Fibroblast of pulmonary artery (primary cell): ENCODE results near the gene PITPNM3.

ENCODE experiments used
- DNase-seq: peaks from one replicate; pipeline ENCODE4 v3.0.0-alpha.2; 2010; ENCODE audit warnings: low read depth
- H3K4me3 ChIP-seq: replicated peaks from 2 replicates; pipeline ENCODE4 v1.5.1; 2011; ENCODE audit warnings: low read depth, mild to moderate bottlenecking, control low read depth, low read length, moderate library complexity
- TF ChIP-seq, protein P1 (sequence below): IDR thresholded peaks from 2 replicates; pipeline ENCODE4 v1.5.1; 2011; ENCODE audit warnings: mild to moderate bottlenecking, control low read depth, low read length, inconsistent platforms; ENCODE audit errors: missing control alignments

Gene PITPNM3

DNA sequence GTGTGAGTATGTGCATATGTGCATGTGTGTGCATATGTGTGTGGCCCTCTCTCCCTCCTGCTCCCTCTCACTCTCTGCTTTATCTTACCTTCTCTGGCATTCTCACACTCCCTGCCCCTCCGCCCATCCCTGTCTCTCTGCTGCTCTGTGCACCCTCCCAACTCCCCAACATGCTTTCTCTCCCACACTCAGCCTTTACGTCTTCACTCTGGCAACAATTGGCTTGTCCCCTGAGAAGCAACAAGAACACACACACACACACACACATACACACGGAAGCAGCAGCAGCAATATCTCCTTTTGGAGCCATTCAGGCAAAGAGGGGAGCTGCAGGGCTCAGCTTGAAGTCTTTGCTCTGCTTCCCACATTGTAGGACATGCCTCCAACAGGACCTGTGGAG, 27.8 kb downstream of the PITPNM3 start:
- H3K4me3 ChIP-seq, result no peak overlapping the region
- TF ChIP-seq, protein P1, sequence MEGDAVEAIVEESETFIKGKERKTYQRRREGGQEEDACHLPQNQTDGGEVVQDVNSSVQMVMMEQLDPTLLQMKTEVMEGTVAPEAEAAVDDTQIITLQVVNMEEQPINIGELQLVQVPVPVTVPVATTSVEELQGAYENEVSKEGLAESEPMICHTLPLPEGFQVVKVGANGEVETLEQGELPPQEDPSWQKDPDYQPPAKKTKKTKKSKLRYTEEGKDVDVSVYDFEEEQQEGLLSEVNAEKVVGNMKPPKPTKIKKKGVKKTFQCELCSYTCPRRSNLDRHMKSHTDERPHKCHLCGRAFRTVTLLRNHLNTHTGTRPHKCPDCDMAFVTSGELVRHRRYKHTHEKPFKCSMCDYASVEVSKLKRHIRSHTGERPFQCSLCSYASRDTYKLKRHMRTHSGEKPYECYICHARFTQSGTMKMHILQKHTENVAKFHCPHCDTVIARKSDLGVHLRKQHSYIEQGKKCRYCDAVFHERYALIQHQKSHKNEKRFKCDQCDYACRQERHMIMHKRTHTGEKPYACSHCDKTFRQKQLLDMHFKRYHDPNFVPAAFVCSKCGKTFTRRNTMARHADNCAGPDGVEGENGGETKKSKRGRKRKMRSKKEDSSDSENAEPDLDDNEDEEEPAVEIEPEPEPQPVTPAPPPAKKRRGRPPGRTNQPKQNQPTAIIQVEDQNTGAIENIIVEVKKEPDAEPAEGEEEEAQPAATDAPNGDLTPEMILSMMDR, result no peak
- DNase-seq, result no peak

DNA sequence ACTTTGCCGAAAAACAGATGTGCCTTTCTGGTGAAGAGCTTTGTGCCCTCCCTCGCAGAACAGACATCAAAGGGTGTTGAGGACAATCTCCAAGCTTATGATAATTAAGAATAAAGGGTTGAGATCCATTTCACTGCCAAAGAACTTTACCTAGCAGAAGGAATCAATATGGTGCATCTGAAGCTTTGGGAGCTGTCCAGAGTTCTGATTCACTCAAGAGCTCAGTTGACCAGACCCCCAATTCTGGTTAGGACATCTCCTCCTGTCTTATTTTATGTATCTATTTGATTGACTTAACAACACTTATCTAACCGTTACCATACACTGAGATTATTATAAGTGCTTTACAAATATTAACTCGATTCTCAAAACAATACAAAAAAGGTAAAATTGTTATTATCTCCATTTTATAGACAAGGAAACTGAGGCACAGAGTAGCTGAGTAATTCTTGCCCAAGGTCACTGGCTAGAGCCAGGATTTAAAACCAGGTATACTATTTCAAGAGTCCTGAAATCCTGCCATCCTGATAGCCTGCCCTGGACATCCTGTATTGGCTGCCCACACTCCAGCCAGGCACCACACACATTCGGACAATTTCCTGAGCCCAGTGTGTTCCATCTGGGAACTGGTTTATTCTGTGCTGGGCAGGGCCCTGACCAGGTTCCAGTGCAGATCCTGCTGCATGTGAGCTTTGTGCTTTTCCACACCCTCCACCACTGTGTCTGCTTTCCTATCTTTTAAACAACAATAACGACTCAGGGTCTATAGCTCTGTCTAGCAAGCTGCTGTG, 29.8 kb downstream of the PITPNM3 start:
- TF ChIP-seq, protein P1, result no peak
- no peak overlapping the region for H3K4me3 ChIP-seq
- peak; percentile 40 for DNase-seq

DNA sequence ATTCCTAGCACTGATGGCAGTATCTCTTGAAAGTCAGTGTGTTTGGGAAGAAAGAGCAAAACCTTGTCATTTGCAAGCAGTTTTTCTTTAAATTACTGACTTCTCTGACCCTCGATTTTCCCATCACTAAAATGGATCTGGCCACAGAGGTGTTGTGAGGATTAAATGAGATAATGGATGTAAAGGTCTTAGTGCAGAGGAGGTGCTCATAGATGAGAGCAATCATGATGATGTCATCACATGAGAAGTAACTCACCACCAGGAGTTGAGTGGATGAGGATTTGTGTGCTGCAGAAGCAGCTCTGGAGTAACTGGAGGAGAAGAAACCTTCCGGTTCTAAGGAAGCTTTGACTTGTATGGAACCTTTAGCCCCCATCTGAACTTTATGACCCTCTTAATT, 30.6 kb downstream of the PITPNM3 start:
- TF ChIP-seq, protein P1, result no peak
- no peak overlapping the region for H3K4me3 ChIP-seq
- DNase-seq, result no peak

DNA sequence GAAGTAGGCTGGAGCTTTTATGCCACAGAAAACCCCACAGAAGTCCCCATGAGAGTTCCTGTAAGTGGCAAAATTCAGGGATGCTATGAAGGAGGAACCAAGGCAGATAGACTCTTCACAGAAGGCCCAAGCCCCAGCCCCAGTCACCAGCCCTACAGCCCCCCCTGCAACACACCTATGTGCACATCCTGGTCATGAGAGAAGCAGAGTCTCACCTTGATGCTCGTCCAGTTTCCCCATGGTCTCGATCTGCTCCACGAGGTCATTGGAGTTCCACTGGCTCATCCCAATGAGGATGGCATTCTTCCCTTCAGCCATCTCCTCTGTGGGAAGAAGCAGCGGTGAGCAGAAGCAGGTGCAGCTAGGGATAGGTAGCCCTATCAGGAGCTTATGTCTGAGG, 31.2 kb downstream of the PITPNM3 start:
- H3K4me3 ChIP-seq, result no peak overlapping the region
- DNase-seq, result no peak
- TF ChIP-seq, protein P1, result no peak

DNA sequence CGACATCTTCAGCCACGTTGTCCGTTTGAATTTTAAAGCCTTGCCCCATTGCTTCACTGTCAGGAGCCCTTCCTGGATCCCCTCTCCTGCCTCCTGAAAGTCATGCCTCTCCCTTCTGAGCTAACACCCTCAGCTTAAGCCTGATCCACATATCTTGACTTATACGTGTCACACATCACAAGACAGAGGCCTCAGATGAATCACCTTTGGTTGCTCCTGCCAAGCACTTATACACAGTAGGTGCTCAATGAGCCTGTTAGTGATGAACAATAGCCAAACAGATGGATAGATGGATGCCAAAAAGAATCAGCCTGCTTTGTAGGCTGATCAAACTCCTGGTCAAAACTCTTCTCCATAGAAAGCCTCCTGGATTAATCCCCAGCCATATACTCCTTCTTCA, 31.8 kb downstream of the PITPNM3 start:
- TF ChIP-seq, protein P1, result no peak
- no peak for DNase-seq
- no peak overlapping the region for H3K4me3 ChIP-seq

DNA sequence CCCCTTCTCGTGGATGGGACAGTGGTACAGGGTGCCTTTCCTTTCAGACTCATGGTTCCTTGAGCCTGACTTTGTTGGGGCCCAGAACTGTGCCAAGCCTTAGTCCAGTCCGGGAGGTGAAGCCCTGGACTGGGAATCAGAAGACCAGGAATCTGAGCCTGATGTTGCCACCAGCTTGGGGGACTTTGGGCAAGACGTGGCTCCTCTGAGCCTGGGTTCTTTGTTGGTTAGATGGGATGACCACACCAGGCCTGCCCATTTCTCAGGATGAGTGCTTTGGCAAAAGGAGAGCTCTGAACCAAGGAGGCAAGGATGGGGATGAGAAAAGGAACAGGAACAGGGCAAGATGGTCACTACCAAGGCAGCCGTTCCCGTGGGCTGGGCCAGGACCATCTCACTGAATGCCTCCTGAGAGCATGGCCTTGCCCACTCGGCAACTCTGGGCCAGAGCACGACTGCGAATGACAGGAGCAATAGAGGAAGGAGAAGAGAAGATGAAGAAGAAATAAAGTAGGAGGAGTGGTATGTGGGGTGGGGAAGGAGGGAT, 32.5 kb downstream of the PITPNM3 start:
- no peak overlapping the region for H3K4me3 ChIP-seq
- DNase-seq, result no peak
- TF ChIP-seq, protein P1, result no peak

DNA sequence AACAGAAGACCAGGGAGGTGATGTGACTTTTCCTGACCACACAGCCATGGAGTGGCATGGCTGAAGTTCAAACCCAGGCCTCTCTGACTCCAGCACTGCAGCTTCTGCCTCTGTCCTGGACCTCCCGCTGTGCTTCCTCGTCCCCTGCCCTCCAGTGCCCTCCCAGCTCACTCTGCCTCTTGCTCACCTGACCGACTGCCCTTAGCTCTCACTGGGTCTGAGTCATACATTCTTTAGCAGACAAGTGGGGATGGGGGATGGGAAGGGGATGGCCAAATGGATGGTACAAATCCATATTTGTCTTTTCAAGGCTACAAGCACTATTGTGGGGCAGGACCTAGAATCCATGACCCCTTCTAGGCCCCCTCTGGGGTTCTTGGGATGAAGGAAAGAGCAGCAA, 33.0 kb downstream of the PITPNM3 start:
- TF ChIP-seq, protein P1, result no peak
- peak; percentile 21 for DNase-seq
- H3K4me3 ChIP-seq, result no peak overlapping the region
